Peyer's patch (tissue), 4 donors: Measurements from ENCODE around the gene KANSL3. TPM values are rescaled to one million over a fixed set of nuclear protein-coding genes. Genes with fewer than 3 reads are reported as not detected.
A peak's percentile ranks its signal among the peaks of the same experiment; 100 is the strongest.
"Not testable (repeated sequence)": the region's sequence is repeated elsewhere in the genome, so short reads cannot be mapped to it uniquely, and the experiment has no call there.

ENCODE experiments used
- DNase-seq, 3 donors: peaks; one replicate each; pipeline ENCODE4 v3.0.0-alpha.2; 2017 to 2019
- H3K27ac ChIP-seq, 4 donors: fragments of 200-600 bp; sonication (generic); one replicate each; pipeline ENCODE4 v1.5.1; 2016 to 2019
- H3K27me3 ChIP-seq, 2 donors: fragments of 200-600 bp; sonication (generic); one replicate each; pipeline ENCODE4 v1.5.1; 2019
- H3K36me3 ChIP-seq, 3 donors: fragments of 200-600 bp; sonication (generic); one replicate each; pipeline ENCODE4 v1.5.1; 2016 to 2019
- H3K4me1 ChIP-seq, 4 donors: fragments of 200-600 bp; sonication (generic); one replicate each; pipeline ENCODE4 v1.5.1; 2016 to 2019
- H3K4me3 ChIP-seq, 4 donors: fragments of 200-600 bp; sonication (generic); 1 replicate in 3 of 4; 2 replicates in 1 of 4; pipeline ENCODE4 v1.5.1; 2016 to 2019; ENCODE audit warnings: mild to moderate bottlenecking in 1 of 4
- H3K9me3 ChIP-seq, 4 donors: fragments of 200-600 bp; sonication (generic); one replicate each; pipeline ENCODE4 v1.5.1; 2016 to 2019; ENCODE audit warnings: mild to moderate bottlenecking in 1 of 4
- CTCF ChIP-seq, 6 experiments: fragments of 450-650 bp in 4 of 6; fragments of 200-600 bp in 2 of 6; sonication (generic) in 1 of 6; IDR thresholded peaks; one replicate each; pipeline ENCODE4 v1.5.1; 2017 to 2019; ENCODE audit warnings: antibody characterized with exemption in 6 of 6, mild to moderate bottlenecking in 3 of 6, moderate library complexity in 1 of 6
- POLR2A ChIP-seq, 2 donors: fragments of 450-650 bp; IDR thresholded peaks; one replicate each; pipeline ENCODE4 v1.5.1; 2017; ENCODE audit warnings: antibody characterized with exemption in 2 of 2, mild to moderate bottlenecking in 2 of 2, moderate library complexity in 2 of 2
- total RNA-seq, 4 donors: library from RNA; depleted of rRNA; stranded (reverse); fragments of >200 nt; gene quantifications; one replicate each; pipeline ENCODE4 v1.1.0, GENCODE V29; 2016

KANSL3 gene
- total RNA-seq, 4 donors from 2014 or later = 31.5 to 69.2 (median 59.6) TPM

GRCh38 chr2:96556441-96557330 lies 81.4 kb downstream of the KANSL3 start:
- Histone ChIP-seq H3K27ac (peak overlapping the region in 1 of 4 donors; percentile 49), H3K9me3 (no peaks in the 10 kb centered on the region), H3K36me3 (peaks cover 0 to 6% (median 0%) of the 10 kb centered on the region in 3 donors), H3K4me3 (no peak overlapping the region), H3K4me1 (peaks cover 0 to 13% (median 2%) of the 10 kb centered on the region in 4 donors), H3K27me3 (no peaks in the 10 kb centered on the region)
- peak in 2 of 3 donors; percentile 80 to 85 for DNase-seq
- TF ChIP-seq POLR2A (IDR thresholded peaks at IDR 0.05) (no peak), CTCF (IDR thresholded peaks at IDR 0.05) (peak in 1 of 6 experiments; percentile 8)

DNA sequence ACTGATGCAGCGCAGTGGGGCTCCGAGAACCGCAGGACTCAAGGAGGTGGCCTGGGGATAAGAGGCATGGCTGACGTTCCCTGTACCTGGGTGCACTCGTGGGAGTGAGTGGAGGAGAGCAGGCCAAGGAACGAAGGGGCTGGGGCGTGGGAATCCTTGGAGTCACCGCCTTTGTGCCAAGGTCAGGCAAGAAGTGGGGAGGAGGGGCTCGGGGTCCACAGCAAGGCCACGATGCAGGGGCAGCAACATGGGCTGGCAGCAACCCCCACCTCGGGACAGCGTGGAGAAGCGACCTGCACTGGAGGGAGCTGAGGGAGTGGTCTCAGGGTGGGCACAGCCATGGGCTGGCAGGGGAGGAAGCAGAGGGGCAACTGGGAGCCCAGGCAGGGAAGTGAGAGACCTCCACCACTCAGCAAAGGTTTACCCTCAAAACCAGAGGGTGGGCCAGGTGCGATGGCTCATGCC lies 82.9 kb downstream of the KANSL3 start:
- peaks cover 0 to 13% (median 2%) of the 10 kb centered on the region in 4 donors for H3K4me1 ChIP-seq
- no peaks in the 10 kb centered on the region for H3K9me3 ChIP-seq
- H3K27ac ChIP-seq = no peak overlapping the region
- H3K27me3 ChIP-seq = no peaks in the 10 kb centered on the region
- H3K36me3 ChIP-seq = peaks cover 0 to 21% (median 0%) of the 10 kb centered on the region in 3 donors
- no peak overlapping the region for H3K4me3 ChIP-seq
- TF ChIP-seq POLR2A (IDR thresholded peaks at IDR 0.05) (no peak), CTCF (IDR thresholded peaks at IDR 0.05) (no peak)
- no peak for DNase-seq

DNA sequence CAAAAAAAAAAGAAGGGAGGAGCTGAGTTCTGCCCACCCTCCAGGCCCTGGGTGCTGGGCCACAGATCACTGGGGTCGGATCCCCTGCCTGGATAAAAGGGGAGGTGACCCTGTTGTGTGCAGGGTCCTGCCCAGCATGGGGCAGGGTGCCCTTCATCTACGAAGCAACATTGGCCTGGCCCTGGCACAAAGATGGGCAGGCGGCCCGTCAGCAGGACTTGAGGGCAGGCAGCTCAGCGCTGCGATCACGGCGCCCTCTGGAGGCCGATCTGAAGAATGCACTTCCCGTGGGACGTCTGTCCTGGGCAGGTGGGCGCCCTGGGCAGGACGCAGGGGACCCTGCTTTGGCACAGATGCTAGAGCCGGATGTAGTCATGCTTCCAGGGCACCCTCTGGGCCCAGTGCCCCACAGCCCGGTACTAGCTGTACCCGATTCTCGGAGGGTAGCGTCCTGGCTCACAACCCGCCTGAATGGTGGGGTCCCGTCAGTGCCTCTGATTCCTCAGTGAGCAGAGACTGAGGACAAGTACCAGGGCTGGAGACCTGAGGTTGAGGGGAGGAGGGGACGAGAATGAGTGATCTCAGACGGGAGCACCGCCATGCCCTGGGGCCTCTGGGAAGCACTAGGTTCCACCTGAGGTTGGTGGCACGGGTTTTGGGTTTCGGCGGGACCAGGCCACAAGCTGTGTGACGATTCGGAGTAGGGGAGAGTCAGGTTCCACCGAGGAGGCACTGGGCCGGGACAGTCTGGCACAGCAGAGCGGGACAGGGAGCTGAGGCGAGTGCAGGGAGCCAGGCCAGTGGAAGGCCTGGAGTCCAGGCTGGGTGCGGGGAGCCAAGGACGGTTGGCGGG lies 83.6 kb downstream of the KANSL3 start:
- H3K27me3 ChIP-seq = no peaks in the 10 kb centered on the region
- H3K36me3 ChIP-seq = peaks cover 0 to 27% (median 0%) of the 10 kb centered on the region in 3 donors
- H3K4me1 ChIP-seq = peaks cover 0 to 13% (median 2%) of the 10 kb centered on the region in 4 donors
- peak overlapping the region in 1 of 4 donors; percentile 57 for H3K27ac ChIP-seq
- no peak overlapping the region for H3K4me3 ChIP-seq
- peak; percentile 65 to 83 (median 75) for DNase-seq
- peak; percentile 82 to 94 (median 90) for TF ChIP-seq CTCF (IDR thresholded peaks at IDR 0.05)
- TF ChIP-seq POLR2A (IDR thresholded peaks at IDR 0.05) = no peak
- no peaks in the 10 kb centered on the region for H3K9me3 ChIP-seq

GRCh38 chr2:96553957-96554292 lies 84.2 kb downstream of the KANSL3 start:
- Histone ChIP-seq H3K36me3 (peaks cover 0 to 31% (median 0%) of the 10 kb centered on the region in 3 donors), H3K4me1 (peaks cover 0 to 13% (median 2%) of the 10 kb centered on the region in 4 donors), H3K27ac (peak overlapping the region in 1 of 4 donors; percentile 57)
- not testable (repeated sequence) for DNase-seq, H3K4me3 ChIP-seq, H3K9me3 ChIP-seq, H3K27me3 ChIP-seq

DNA sequence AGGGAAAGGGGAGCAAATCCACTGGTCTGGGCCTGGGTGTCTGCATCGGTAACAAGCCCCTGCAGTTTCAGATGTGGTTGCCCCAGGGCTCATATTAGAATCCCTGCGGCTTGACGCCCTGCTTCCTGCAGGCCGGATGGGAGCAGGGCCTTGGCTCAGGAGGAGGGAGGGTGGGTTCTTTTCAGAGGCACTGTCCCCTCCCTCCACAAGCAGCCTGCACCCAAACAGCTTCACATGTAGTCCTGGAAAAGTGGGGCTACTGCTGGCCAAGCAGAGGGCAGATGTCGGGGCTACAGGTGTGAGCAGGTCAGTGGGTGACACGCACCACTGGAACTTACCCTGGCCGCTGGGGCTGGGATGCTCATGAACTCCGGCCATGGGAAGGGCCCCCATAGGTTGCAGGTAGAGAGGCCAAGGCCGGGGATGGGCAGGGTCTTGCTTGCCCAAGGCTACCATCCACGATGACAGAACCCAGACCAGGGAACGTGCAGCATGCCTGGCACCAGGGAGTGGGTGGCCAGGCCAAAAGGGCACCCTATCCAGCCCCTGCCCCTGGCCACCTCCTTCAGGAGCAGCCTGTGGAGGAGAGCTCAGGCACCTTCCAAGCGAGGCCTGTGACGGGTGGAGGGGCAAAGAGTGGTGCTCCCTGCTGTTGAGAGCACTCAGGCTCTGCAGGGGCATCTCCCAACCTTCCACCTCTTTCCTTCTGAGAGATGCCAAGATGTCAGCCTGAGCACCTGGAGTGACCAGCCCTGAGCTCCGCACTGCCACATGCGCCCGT lies 84.7 kb downstream of the KANSL3 start:
- TF ChIP-seq CTCF (IDR thresholded peaks at IDR 0.05) = no peak
- TF ChIP-seq POLR2A (IDR thresholded peaks at IDR 0.05) = no peak
- no peak overlapping the region for H3K27ac ChIP-seq

More for the DNA sequence above, 84.7 kb downstream of the KANSL3 start:
- Histone ChIP-seq H3K4me1 (peaks cover 0 to 13% (median 2%) of the 10 kb centered on the region in 4 donors), H3K9me3 (no peaks in the 10 kb centered on the region), H3K4me3 (no peak overlapping the region), H3K27me3 (no peaks in the 10 kb centered on the region), H3K36me3 (peaks cover 0 to 37% (median 0%) of the 10 kb centered on the region in 3 donors)
- no peak for DNase-seq
